ENCODE measurements around the gene RASAL1.
"Not testable (repeated sequence)": the region's sequence is repeated elsewhere in the genome, so short reads cannot be mapped to it uniquely, and the experiment has no call there.

The RASAL1 gene

GRCh38 chr12:113140706-113141105 lies 5.1 kb upstream of the RASAL1 start:
- no peak for DNase-seq (ENCODE audit: low read depth in 2 of 2)

GRCh38 chr12:113138826-113139225 lies 3.3 kb upstream of the RASAL1 start:
- DNase-seq (ENCODE audit: low read depth in 2 of 2), result no peak

- DNase-seq (ENCODE audit: low read depth in 2 of 2), result no peak
Observed at GRCh38 chr12:113137861-113138783, 2.6 kb upstream of the RASAL1 start.

- no peak for DNase-seq (ENCODE audit: low read depth in 2 of 2)
Observed at GRCh38 chr12:113136990-113137511, 1.5 kb upstream of the RASAL1 start.

- peak; percentile 21 to 27 for DNase-seq (ENCODE audit: low read depth in 2 of 2)
Observed at GRCh38 chr12:113136128-113136989, 798 bp upstream of the RASAL1 start.

GRCh38 chr12:113134521-113134951 lies 1.0 kb downstream of the RASAL1 start:
- DNase-seq (ENCODE audit: low read depth in 2 of 2), result no peak

GRCh38 chr12:113134071-113134470 lies 1.5 kb downstream of the RASAL1 start:
- DNase-seq (ENCODE audit: low read depth in 2 of 2), result no peak

GRCh38 chr12:113133666-113134065 lies 1.9 kb downstream of the RASAL1 start:
- no peak for DNase-seq (ENCODE audit: low read depth in 2 of 2)

GRCh38 chr12:113133036-113133435 lies 2.5 kb downstream of the RASAL1 start:
- no peak for DNase-seq (ENCODE audit: low read depth in 2 of 2)

- no peak for DNase-seq (ENCODE audit: low read depth in 2 of 2)
Observed at GRCh38 chr12:113131556-113131955, 4.0 kb downstream of the RASAL1 start.

- no peak for DNase-seq (ENCODE audit: low read depth in 2 of 2)
Observed at GRCh38 chr12:113130457-113131135, 5.0 kb downstream of the RASAL1 start.

- DNase-seq (ENCODE audit: low read depth in 2 of 2), result no peak
Observed at GRCh38 chr12:113129664-113130456, 5.7 kb downstream of the RASAL1 start.

GRCh38 chr12:113128802-113129663 lies 6.5 kb downstream of the RASAL1 start:
- DNase-seq (ENCODE audit: low read depth in 2 of 2), result no peak

GRCh38 chr12:113127791-113128199 lies 7.8 kb downstream of the RASAL1 start:
- DNase-seq (ENCODE audit: low read depth in 2 of 2), result no peak

- DNase-seq (ENCODE audit: low read depth in 2 of 2), result no peak
Observed at GRCh38 chr12:113120670-113121370, 14.7 kb downstream of the RASAL1 start.

- DNase-seq (ENCODE audit: low read depth in 2 of 2), result no peak
Observed at GRCh38 chr12:113119980-113120669, 15.4 kb downstream of the RASAL1 start.

- DNase-seq (ENCODE audit: low read depth in 2 of 2), result no peak
Observed at GRCh38 chr12:113118142-113118541, 17.4 kb downstream of the RASAL1 start.

GRCh38 chr12:113117684-113118083 lies 17.9 kb downstream of the RASAL1 start:
- not testable (repeated sequence) for DNase-seq (ENCODE audit: low read depth in 2 of 2)

- DNase-seq (ENCODE audit: low read depth in 2 of 2), result no peak
Observed at GRCh38 chr12:113116875-113117274, 18.7 kb downstream of the RASAL1 start.
